Measurements from ENCODE around the gene AADACL4.

DNA sequence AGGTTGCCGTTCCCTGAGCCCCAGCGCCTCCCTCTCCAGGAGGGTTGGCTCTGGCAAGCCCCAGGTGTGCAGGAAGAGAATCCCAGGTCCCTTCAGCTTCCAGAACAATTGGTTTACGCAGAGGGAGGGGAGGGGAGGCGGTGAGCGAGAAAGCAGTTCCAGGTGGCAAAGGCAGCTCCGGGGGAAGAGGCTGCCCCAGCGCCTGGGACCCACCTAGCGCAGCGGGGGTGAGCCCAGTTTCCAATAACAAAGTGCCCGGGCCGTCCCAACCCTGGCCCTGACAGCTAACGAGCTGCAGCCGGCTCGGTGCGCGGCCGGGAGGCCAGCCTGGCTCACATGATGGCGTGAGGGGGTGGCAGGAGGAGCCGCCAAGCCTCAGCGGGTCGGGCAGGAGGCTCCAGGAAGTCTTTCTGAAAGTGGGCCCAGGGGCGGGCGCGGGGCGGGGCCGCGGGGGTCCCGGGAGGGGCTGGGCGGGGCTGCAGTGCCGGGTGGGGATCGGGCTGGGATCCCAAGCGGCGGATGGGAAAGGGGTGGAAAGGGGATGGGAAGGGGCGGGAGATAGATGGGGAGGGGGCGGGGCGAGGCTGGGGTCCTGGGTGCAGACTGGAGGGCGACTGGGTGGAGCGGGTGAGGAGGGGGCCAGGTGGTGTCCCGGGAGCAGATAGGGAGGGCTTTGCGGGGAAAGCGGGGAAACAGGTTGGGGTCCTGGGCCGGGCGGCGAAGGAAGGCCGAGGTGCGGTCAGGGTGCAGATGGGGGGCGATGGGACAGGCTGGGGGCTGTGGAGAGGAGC is 48.7 kb upstream of the AADACL4 start:
- TF ChIP-seq, protein P1, sequence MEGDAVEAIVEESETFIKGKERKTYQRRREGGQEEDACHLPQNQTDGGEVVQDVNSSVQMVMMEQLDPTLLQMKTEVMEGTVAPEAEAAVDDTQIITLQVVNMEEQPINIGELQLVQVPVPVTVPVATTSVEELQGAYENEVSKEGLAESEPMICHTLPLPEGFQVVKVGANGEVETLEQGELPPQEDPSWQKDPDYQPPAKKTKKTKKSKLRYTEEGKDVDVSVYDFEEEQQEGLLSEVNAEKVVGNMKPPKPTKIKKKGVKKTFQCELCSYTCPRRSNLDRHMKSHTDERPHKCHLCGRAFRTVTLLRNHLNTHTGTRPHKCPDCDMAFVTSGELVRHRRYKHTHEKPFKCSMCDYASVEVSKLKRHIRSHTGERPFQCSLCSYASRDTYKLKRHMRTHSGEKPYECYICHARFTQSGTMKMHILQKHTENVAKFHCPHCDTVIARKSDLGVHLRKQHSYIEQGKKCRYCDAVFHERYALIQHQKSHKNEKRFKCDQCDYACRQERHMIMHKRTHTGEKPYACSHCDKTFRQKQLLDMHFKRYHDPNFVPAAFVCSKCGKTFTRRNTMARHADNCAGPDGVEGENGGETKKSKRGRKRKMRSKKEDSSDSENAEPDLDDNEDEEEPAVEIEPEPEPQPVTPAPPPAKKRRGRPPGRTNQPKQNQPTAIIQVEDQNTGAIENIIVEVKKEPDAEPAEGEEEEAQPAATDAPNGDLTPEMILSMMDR (IDR thresholded peaks at IDR 0.05; ENCODE audit: low read depth, low read length): no peak
- TF ChIP-seq EZH2phosphoT487 (IDR thresholded peaks at IDR 0.05; ENCODE audit: low read depth): no peak

Measured in OCI-LY3 (cell line).